OCI-LY7 (cell line): ENCODE results near the gene CSDE1. TPM values are rescaled to one million over a fixed set of nuclear protein-coding genes. Genes with fewer than 3 reads are reported as not detected.

ENCODE experiments used
- BruUV-seq: library from RNA; stranded (reverse); fragments of 400-500 nt; replicated peaks from 2 replicates; lab custom pipeline; 2021; lab: Mats Ljungman, UMichigan
- CTCF ChIA-PET: fragments of 300-600 bp; sonication (Branson Sonifier 250); formaldehyde crosslinking; loops from one replicate; lab custom pipeline; 2022; ENCODE audit warnings: antibody characterized with exemption; ENCODE audit not compliant: unreplicated experiment; lab: Charles Lee
- POLR2A ChIA-PET: fragments of 300-600 bp; sonication (Branson Sonifier 250); formaldehyde crosslinking; loops from one replicate; lab custom pipeline; 2022; ENCODE audit warnings: antibody characterized with exemption; lab: Charles Lee
- DNase-seq: peaks from one replicate; pipeline ENCODE4 v3.0.0-alpha.2; 2015; ENCODE audit warnings: low spot score
- H2AFZ ChIP-seq: fragments of 200-600 bp; sonication (generic), shearing (Covaris generic); 2 replicates; pipeline ENCODE4 v1.6.1; 2014; ENCODE audit warnings: mild to moderate bottlenecking, antibody characterized with exemption, low read length, moderate library complexity
- H3K27ac ChIP-seq: fragments of 200-600 bp; sonication (generic); 2 replicates; pipeline ENCODE4 v1.5.1; 2014; ENCODE audit warnings: mixed run types, low read depth, mild to moderate bottlenecking, moderate library complexity, low read length, inconsistent platforms; ENCODE audit not compliant: poor library complexity, severe bottlenecking
- H3K36me3 ChIP-seq: fragments of 200-600 bp; sonication (generic); 2 replicates; pipeline ENCODE4 v1.6.1; 2014; ENCODE audit warnings: mild to moderate bottlenecking, antibody characterized with exemption, low read length, moderate library complexity, mixed read lengths; ENCODE audit not compliant: insufficient read depth
- H3K4me1 ChIP-seq: fragments of 200-600 bp; sonication (generic); 2 replicates; pipeline ENCODE4 v1.5.1; 2014; ENCODE audit warnings: mild to moderate bottlenecking, low read length; ENCODE audit not compliant: insufficient read depth, poor library complexity, severe bottlenecking
- H3K4me2 ChIP-seq: fragments of 200-600 bp; sonication (generic); 2 replicates; pipeline ENCODE4 v1.6.1; 2014; ENCODE audit warnings: mild to moderate bottlenecking, low read length
- H3K4me3 ChIP-seq: fragments of 200-600 bp; sonication (generic); 2 replicates; pipeline ENCODE4 v1.5.1; 2014; ENCODE audit warnings: mild to moderate bottlenecking, low read depth, low read length; ENCODE audit not compliant: poor library complexity, severe bottlenecking
- H3K79me2 ChIP-seq: fragments of 200-600 bp; sonication (generic); 2 replicates; pipeline ENCODE4 v1.6.1; 2016; ENCODE audit warnings: low read depth, mild to moderate bottlenecking, low read length, moderate library complexity, mixed read lengths; ENCODE audit not compliant: insufficient read depth
- H3K9me2 ChIP-seq: fragments of 200-600 bp; sonication (generic); 2 replicates; pipeline ENCODE4 v1.6.1; 2016; ENCODE audit warnings: mild to moderate bottlenecking, low read length, mixed read lengths; ENCODE audit not compliant: insufficient read depth
- H3K9me3 ChIP-seq: fragments of 200-600 bp; sonication (generic); 2 replicates; pipeline ENCODE4 v1.6.1; 2014; ENCODE audit warnings: mild to moderate bottlenecking, mixed run types, low read length, mixed read lengths
- H4K20me1 ChIP-seq: fragments of 200-600 bp; sonication (generic); 2 replicates; pipeline ENCODE4 v1.6.1; 2014; ENCODE audit warnings: mild to moderate bottlenecking, antibody characterized with exemption, low read length, moderate library complexity, mixed read lengths; ENCODE audit not compliant: insufficient read depth
- CTCF ChIP-seq: fragments of 200-600 bp; sonication (generic); conservative IDR thresholded peaks from 2 replicates; pipeline ENCODE4 v1.5.1; 2014; ENCODE audit warnings: mild to moderate bottlenecking, antibody characterized with exemption, low read length, moderate library complexity, mixed read lengths
- EZH2phosphoT487 ChIP-seq: fragments of 200-600 bp; sonication (generic); IDR thresholded peaks from 2 replicates; pipeline ENCODE4 v1.6.1; 2018; ENCODE audit warnings: low read depth, borderline replicate concordance, mild to moderate bottlenecking, mixed run types, antibody characterized with exemption, low read length, moderate library complexity, mixed read lengths
- intact Hi-C: fragments of 100-400 bp; cut with micrococcal nuclease; formaldehyde crosslinking; loops from one replicate; pipeline ENCODE4 v1.10.0; 2022; ENCODE audit not compliant: unreplicated experiment
- total RNA-seq, 2 experiments: library from RNA; depleted of rRNA in 1 of 2; stranded (reverse); fragments of >200 nt in 1 of 2; shearing (Covaris generic) in 1 of 2; gene quantifications; 2 replicates each; pipeline ENCODE4 v1.2.3, GENCODE V29; 2014 to 2022

The CSDE1 gene
- total RNA-seq, 2 experiments from 2014 or later = 177 to 426 TPM

- H3K4me1 ChIP-seq = no peaks in the 10 kb centered on the region
- H3K4me2 ChIP-seq = no peak overlapping the region
- no peaks in the 10 kb centered on the region for H3K9me3 ChIP-seq
- H3K4me3 ChIP-seq = no peak overlapping the region
- peaks cover 45% of the 10 kb centered on the region for H3K79me2 ChIP-seq
- no peaks in the 10 kb centered on the region for H3K9me2 ChIP-seq
- no peak for DNase-seq
- ChIA-PET CTCF (interaction anchor here (0.8 kb wide), 1 partner anchor 9 kb away, joined by 3 read pairs; no protein-coding TSS in a partner anchor), POLR2A (interaction anchor here (0.7 to 1.1 kb wide), 5 partner anchors 10 to 22 kb away, joined by 3 to 10 read pairs (median 4); no protein-coding TSS in a partner anchor)
- H4K20me1 ChIP-seq = peaks cover 21% of the 10 kb centered on the region; the same call in 1 of the 2 replicates
- intact Hi-C loops = no loop called here
- H3K27ac ChIP-seq = no peak overlapping the region
- no peak overlapping the region for H2AFZ ChIP-seq
- no peak for TF ChIP-seq EZH2phosphoT487
- no peak for TF ChIP-seq CTCF
- BruUV-seq = no TSS peak
- peaks cover 99% of the 10 kb centered on the region for H3K36me3 ChIP-seq
These were observed 20.4 kb downstream of the CSDE1 start for GRCh38 chr1:114737314-114737849.

- H3K36me3 ChIP-seq = peaks cover 99% of the 10 kb centered on the region
- ChIA-PET POLR2A (no interaction called here), CTCF (no interaction called here)
- intact Hi-C loops = no loop called here
- H2AFZ ChIP-seq = no peak overlapping the region
- H3K4me1 ChIP-seq = no peaks in the 10 kb centered on the region
- H3K4me2 ChIP-seq = no peak overlapping the region
- H3K4me3 ChIP-seq = no peak overlapping the region
- no peak for DNase-seq
- H3K79me2 ChIP-seq = peaks cover 28% of the 10 kb centered on the region
- no TSS peak for BruUV-seq
- H3K9me3 ChIP-seq = no peaks in the 10 kb centered on the region
- no peak overlapping the region for H3K27ac ChIP-seq
- TF ChIP-seq CTCF = no peak
- no peaks in the 10 kb centered on the region for H3K9me2 ChIP-seq
- peaks cover 21% of the 10 kb centered on the region; the same call in 1 of the 2 replicates for H4K20me1 ChIP-seq
These were observed 22.3 kb downstream of the CSDE1 start for GRCh38 chr1:114735479-114735878.

GRCh38 chr1:114729782-114730181 is 28.0 kb downstream of the CSDE1 start:
- Histone ChIP-seq H2AFZ (no peak overlapping the region), H4K20me1 (no peaks in the 10 kb centered on the region; the same call in 1 of the 2 replicates), H3K9me3 (no peaks in the 10 kb centered on the region), H3K9me2 (no peaks in the 10 kb centered on the region), H3K36me3 (peaks cover 100% of the 10 kb centered on the region), H3K4me2 (no peak overlapping the region), H3K4me3 (no peak overlapping the region), H3K79me2 (peaks cover 4% of the 10 kb centered on the region; the same call in 1 of the 2 replicates), H3K4me1 (no peaks in the 10 kb centered on the region), H3K27ac (no peak overlapping the region)
- CTCF ChIA-PET = no interaction called here
- POLR2A ChIA-PET = no interaction called here
- no peak for DNase-seq
- TF ChIP-seq CTCF (no peak), EZH2phosphoT487 (no peak)
- BruUV-seq = TSS peak; percentile 20
- intact Hi-C loops = no loop called here
